HepG2 (cell line): ENCODE results near the gene SLC22A23. TPM values are rescaled to one million over a fixed set of nuclear protein-coding genes. Genes with fewer than 3 reads are reported as not detected.

Experiments
- BRCA1 ChIP-seq: sonication (generic); formaldehyde crosslinking; IDR thresholded peaks from 2 replicates; pipeline ENCODE4 v1.4.0; 2020; ENCODE audit warnings: missing genetic modification reagents
- CHD4 ChIP-seq: fragments of 200-600 bp; sonication (generic); IDR thresholded peaks from 2 replicates; pipeline ENCODE4 v1.7.0; 2017; ENCODE audit warnings: mild to moderate bottlenecking, low read length, borderline replicate concordance
- MAZ ChIP-seq, 2 experiments: sonication (generic) in 1 of 2; formaldehyde crosslinking in 1 of 2; IDR thresholded peaks; 2 replicates each; pipeline versions ENCODE4 v1.5.0 to v1.6.1; 2012 to 2020; ENCODE audit warnings: low read depth in 2 of 2, mild to moderate bottlenecking in 2 of 2, borderline replicate concordance in 1 of 2, improper control_type of control experiment in 1 of 2, low read length in 1 of 2, missing genetic modification reagents in 1 of 2, moderate library complexity in 1 of 2
- RNF2 ChIP-seq: fragments of 450-650 bp; conservative IDR thresholded peaks from 2 replicates; pipeline ENCODE4 v1.6.1; 2016; ENCODE audit warnings: low read depth
- THAP11 ChIP-seq: IDR thresholded peaks from 2 replicates; pipeline ENCODE4 v1.6.1; 2016; ENCODE audit warnings: missing biosample characterization, missing genetic modification reagents
- ZBTB3 ChIP-seq: sonication (generic); formaldehyde crosslinking; IDR thresholded peaks from 2 replicates; pipeline ENCODE4 v1.4.0; 2020; ENCODE audit warnings: low read depth, mild to moderate bottlenecking, moderate library complexity, missing genetic modification reagents, borderline replicate concordance
- ZNF713 ChIP-seq: sonication (generic); formaldehyde crosslinking; IDR thresholded peaks from 2 replicates; pipeline ENCODE4 v1.4.0; 2020; ENCODE audit warnings: mild to moderate bottlenecking, missing genetic modification reagents
- ZNF790 ChIP-seq: sonication (generic); formaldehyde crosslinking; IDR thresholded peaks from 2 replicates; pipeline ENCODE4 v1.8.0; 2022; ENCODE audit warnings: missing genetic modification reagents, mild to moderate bottlenecking, borderline replicate concordance
- polyA plus RNA-seq, 8 experiments: library from polyadenylated mRNA; depleted of rRNA in 3 of 8; stranded (reverse) in 7 of 8; unstranded in 1 of 8; fragments of >200 nt; fragmentation: Illumina TruSeq in 4 of 8; extraction: Trizol in 4 of 8; gene quantifications; 2 replicates each; pipeline versions ENCODE4 v1.2.1 to v1.2.3, GENCODE V29; 2011 to 2016; ENCODE audit warnings: low read depth in 4 of 8, missing spikeins in 1 of 8, mixed read lengths in 1 of 8; ENCODE audit not compliant: insufficient read depth in 1 of 8
- total RNA-seq, 5 experiments: library from RNA; depleted of rRNA; stranded (reverse); fragments of >200 nt; fragmentation: Illumina TruSeq; extraction: Trizol; gene quantifications; 2 replicates each; pipeline ENCODE4 v1.2.3, GENCODE V29; 2016; ENCODE audit warnings: low read depth in 1 of 5
- TF ChIP-seq, protein P1 (sequence below): sonication (generic); formaldehyde crosslinking; IDR thresholded peaks from 2 replicates; pipeline ENCODE4 v1.4.0; 2020; ENCODE audit warnings: missing genetic modification reagents
- TF ChIP-seq, protein P2 (sequence below): sonication (generic); formaldehyde crosslinking; IDR thresholded peaks from 2 replicates; pipeline ENCODE4 v1.4.0; 2020; ENCODE audit warnings: missing genetic modification reagents, mild to moderate bottlenecking, borderline replicate concordance
- TF ChIP-seq, protein P3 (sequence below): sonication (generic); formaldehyde crosslinking; IDR thresholded peaks from 2 replicates; pipeline ENCODE4 v1.4.0; 2020; ENCODE audit warnings: mild to moderate bottlenecking, missing genetic modification reagents
- TF ChIP-seq, protein P4 (sequence below): sonication (generic); formaldehyde crosslinking; IDR thresholded peaks from 2 replicates; pipeline ENCODE4 v1.5.1; 2020; ENCODE audit warnings: missing genetic modification reagents, mild to moderate bottlenecking, borderline replicate concordance
- TF ChIP-seq, protein P5 (sequence below): IDR thresholded peaks from 2 replicates; pipeline ENCODE4 v1.6.1; 2016; ENCODE audit warnings: control low read depth

The SLC22A23 gene
- total and polyA plus RNA-seq, 2 of the 13 experiments (the other 11 are each of a cell fraction or from before 2014, with no cell fraction given): 11.8 to 17.5 TPM

DNA sequence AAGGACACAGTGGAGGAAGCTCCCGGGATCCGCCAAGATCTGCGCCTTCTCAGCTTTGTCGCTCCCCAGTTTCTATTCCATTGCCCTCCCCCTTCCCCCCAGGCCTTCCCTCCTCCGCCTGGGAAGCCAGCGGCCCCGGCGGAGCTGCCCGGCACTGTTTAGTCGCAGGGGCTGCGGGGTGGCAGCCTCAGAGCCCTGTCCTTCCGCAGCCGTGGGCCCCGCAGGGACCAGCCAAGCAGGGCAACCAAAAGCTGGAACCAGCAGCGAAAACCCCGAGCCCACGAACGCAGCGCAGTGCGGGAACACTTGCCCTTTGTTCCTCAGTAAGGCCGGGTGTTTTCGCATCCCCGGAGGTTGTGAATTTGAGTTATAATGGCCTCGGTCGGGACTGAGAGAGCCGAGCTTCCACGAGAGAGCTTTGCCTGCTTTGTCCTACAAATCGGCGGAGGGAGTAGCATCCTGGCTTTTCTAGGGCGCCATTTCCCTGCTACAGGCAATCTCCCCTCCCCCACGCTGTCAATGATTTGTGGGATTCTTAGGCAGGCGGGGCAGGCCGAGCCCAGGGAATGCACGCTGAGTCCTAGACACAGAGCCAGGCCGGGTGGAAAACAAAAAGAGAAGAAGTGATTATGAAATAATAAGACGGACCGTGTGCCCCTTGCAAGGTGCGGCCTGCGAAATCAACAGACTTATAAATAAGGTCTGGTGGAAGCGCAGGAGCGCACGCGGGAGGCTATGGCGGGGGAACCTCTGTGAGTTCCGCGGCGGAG lies 225.4 kb downstream of the SLC22A23 start (continued):
- TF ChIP-seq, protein P1, sequence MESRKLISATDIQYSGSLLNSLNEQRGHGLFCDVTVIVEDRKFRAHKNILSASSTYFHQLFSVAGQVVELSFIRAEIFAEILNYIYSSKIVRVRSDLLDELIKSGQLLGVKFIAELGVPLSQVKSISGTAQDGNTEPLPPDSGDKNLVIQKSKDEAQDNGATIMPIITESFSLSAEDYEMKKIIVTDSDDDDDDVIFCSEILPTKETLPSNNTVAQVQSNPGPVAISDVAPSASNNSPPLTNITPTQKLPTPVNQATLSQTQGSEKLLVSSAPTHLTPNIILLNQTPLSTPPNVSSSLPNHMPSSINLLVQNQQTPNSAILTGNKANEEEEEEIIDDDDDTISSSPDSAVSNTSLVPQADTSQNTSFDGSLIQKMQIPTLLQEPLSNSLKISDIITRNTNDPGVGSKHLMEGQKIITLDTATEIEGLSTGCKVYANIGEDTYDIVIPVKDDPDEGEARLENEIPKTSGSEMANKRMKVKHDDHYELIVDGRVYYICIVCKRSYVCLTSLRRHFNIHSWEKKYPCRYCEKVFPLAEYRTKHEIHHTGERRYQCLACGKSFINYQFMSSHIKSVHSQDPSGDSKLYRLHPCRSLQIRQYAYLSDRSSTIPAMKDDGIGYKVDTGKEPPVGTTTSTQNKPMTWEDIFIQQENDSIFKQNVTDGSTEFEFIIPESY (CRISPR knock-in tag): no peak
- TF ChIP-seq ZBTB3: no peak
- TF ChIP-seq THAP11 (CRISPR knock-in tag): peak; percentile 67; the same call in 1 of the 2 replicates
- TF ChIP-seq, protein P2, sequence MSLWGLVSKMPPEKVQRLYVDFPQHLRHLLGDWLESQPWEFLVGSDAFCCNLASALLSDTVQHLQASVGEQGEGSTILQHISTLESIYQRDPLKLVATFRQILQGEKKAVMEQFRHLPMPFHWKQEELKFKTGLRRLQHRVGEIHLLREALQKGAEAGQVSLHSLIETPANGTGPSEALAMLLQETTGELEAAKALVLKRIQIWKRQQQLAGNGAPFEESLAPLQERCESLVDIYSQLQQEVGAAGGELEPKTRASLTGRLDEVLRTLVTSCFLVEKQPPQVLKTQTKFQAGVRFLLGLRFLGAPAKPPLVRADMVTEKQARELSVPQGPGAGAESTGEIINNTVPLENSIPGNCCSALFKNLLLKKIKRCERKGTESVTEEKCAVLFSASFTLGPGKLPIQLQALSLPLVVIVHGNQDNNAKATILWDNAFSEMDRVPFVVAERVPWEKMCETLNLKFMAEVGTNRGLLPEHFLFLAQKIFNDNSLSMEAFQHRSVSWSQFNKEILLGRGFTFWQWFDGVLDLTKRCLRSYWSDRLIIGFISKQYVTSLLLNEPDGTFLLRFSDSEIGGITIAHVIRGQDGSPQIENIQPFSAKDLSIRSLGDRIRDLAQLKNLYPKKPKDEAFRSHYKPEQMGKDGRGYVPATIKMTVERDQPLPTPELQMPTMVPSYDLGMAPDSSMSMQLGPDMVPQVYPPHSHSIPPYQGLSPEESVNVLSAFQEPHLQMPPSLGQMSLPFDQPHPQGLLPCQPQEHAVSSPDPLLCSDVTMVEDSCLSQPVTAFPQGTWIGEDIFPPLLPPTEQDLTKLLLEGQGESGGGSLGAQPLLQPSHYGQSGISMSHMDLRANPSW (CRISPR knock-in tag): no peak
- TF ChIP-seq ZNF713 (CRISPR knock-in tag): no peak
- TF ChIP-seq, protein P3, sequence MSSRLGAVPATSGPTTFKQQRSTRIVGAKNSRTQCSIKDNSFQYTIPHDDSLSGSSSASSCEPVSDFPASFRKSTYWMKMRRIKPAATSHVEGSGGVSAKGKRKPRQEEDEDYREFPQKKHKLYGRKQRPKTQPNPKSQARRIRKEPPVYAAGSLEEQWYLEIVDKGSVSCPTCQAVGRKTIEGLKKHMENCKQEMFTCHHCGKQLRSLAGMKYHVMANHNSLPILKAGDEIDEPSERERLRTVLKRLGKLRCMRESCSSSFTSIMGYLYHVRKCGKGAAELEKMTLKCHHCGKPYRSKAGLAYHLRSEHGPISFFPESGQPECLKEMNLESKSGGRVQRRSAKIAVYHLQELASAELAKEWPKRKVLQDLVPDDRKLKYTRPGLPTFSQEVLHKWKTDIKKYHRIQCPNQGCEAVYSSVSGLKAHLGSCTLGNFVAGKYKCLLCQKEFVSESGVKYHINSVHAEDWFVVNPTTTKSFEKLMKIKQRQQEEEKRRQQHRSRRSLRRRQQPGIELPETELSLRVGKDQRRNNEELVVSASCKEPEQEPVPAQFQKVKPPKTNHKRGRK (CRISPR knock-in tag): peak; percentile 60; the same call in 1 of the 2 replicates
- TF ChIP-seq CHD4: no peak
- TF ChIP-seq, protein P4, sequence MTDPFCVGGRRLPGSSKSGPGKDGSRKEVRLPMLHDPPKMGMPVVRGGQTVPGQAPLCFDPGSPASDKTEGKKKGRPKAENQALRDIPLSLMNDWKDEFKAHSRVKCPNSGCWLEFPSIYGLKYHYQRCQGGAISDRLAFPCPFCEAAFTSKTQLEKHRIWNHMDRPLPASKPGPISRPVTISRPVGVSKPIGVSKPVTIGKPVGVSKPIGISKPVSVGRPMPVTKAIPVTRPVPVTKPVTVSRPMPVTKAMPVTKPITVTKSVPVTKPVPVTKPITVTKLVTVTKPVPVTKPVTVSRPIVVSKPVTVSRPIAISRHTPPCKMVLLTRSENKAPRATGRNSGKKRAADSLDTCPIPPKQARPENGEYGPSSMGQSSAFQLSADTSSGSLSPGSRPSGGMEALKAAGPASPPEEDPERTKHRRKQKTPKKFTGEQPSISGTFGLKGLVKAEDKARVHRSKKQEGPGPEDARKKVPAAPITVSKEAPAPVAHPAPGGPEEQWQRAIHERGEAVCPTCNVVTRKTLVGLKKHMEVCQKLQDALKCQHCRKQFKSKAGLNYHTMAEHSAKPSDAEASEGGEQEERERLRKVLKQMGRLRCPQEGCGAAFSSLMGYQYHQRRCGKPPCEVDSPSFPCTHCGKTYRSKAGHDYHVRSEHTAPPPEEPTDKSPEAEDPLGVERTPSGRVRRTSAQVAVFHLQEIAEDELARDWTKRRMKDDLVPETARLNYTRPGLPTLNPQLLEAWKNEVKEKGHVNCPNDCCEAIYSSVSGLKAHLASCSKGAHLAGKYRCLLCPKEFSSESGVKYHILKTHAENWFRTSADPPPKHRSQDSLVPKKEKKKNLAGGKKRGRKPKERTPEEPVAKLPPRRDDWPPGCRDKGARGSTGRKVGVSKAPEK (CRISPR knock-in tag): peak; percentile 94
- TF ChIP-seq ZNF790: no peak
- TF ChIP-seq MAZ (IDR thresholded peaks at IDR 0.05; ENCODE audit: borderline replicate concordance, low read depth, low read length): no peak
- TF ChIP-seq MAZ (CRISPR knock-in tag; IDR thresholded peaks at IDR 0.05; ENCODE audit: low read depth): peak; percentile 61; the same call in 1 of the 2 replicates
- TF ChIP-seq RNF2: peak; percentile 83
- TF ChIP-seq, protein P5, sequence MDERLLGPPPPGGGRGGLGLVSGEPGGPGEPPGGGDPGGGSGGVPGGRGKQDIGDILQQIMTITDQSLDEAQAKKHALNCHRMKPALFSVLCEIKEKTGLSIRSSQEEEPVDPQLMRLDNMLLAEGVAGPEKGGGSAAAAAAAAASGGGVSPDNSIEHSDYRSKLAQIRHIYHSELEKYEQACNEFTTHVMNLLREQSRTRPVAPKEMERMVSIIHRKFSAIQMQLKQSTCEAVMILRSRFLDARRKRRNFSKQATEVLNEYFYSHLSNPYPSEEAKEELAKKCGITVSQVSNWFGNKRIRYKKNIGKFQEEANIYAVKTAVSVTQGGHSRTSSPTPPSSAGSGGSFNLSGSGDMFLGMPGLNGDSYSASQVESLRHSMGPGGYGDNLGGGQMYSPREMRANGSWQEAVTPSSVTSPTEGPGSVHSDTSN (CRISPR knock-in tag): no peak
- TF ChIP-seq BRCA1: no peak
